ENCODE measurements around the gene ZNF583.

The ZNF583 gene

GRCh38 chr19:56403764-56404704 is at the start of gene ZNF583:
ZNF583 (plus strand) TSS chr19:56404332; CDS start chr19:56407115, 2,783 bp downstream.
- peak; percentile 72 to 85 for DNase-seq

GRCh38 chr19:56355517-56355916 is 48.6 kb upstream of the ZNF583 start:
- DNase-seq = no peak

- DNase-seq = no peak
These were observed 47.2 kb upstream of the ZNF583 start for GRCh38 chr19:56356944-56357343.

- DNase-seq = no peak
These were observed 43.3 kb upstream of the ZNF583 start for GRCh38 chr19:56360841-56361240.

- DNase-seq = peak; percentile 75 to 84
These were observed 36.1 kb upstream of the ZNF583 start for GRCh38 chr19:56367829-56368711.

- DNase-seq = no peak
These were observed 34.1 kb upstream of the ZNF583 start for GRCh38 chr19:56369886-56370676.

GRCh38 chr19:56372281-56372680 is 31.9 kb upstream of the ZNF583 start:
- no peak for DNase-seq

- DNase-seq = no peak
These were observed 26.8 kb upstream of the ZNF583 start for GRCh38 chr19:56377105-56377924.

- DNase-seq = no peak
These were observed 20.1 kb upstream of the ZNF583 start for GRCh38 chr19:56383826-56384605.

GRCh38 chr19:56393119-56394012 is 10.8 kb upstream of the ZNF583 start, which contains the start of gene ZNF582:
ZNF582 (minus strand) TSS chr19:56393534; CDS start chr19:56391752, 1,782 bp downstream.
- DNase-seq = peak; percentile 66 to 67

- no peak for DNase-seq
These were observed 5.3 kb upstream of the ZNF583 start for GRCh38 chr19:56398809-56399208.

- no peak for DNase-seq
These were observed 3.6 kb upstream of the ZNF583 start for GRCh38 chr19:56400485-56400884.

GRCh38 chr19:56403261-56403660 is 871 bp upstream of the ZNF583 start:
- no peak for DNase-seq

- no peak for DNase-seq
These were observed 549 bp downstream of the ZNF583 start for GRCh38 chr19:56404705-56405056.

GRCh38 chr19:56405062-56405461 is 930 bp downstream of the ZNF583 start:
- no peak for DNase-seq

GRCh38 chr19:56423276-56423984 is 19.3 kb downstream of the ZNF583 start:
- no peak for DNase-seq

GRCh38 chr19:56423985-56424353 is 19.8 kb downstream of the ZNF583 start:
- no peak for DNase-seq

GRCh38 chr19:56441206-56441792 is 37.2 kb downstream of the ZNF583 start:
- no peak for DNase-seq

GRCh38 chr19:56474308-56474707 is 70.2 kb downstream of the ZNF583 start:
- no peak for DNase-seq

Data from SHP77 (cell line).